MV-4-11 (cell line): ENCODE results near the gene MTO1.
A peak's percentile ranks its signal among the peaks of the same experiment; 100 is the strongest.
"Not testable (repeated sequence)": the region's sequence is repeated elsewhere in the genome, so short reads cannot be mapped to it uniquely, and the experiment has no call there.

ENCODE experiments used
- DNase-seq: peaks from one replicate; lab custom pipeline; 2025; lab: John Stamatoyannopoulos, UW

Gene MTO1

GRCh38 chr6:73528897-73529296, 67.4 kb downstream of the MTO1 start:
- DNase-seq, result no peak

GRCh38 chr6:73532293-73532692, 70.8 kb downstream of the MTO1 start:
- DNase-seq, result no peak

GRCh38 chr6:73534628-73535027, 73.1 kb downstream of the MTO1 start:
- DNase-seq, result no peak

- no peak for DNase-seq
Measured at GRCh38 chr6:73537677-73538076, 76.1 kb downstream of the MTO1 start.

GRCh38 chr6:73538116-73538779, 76.7 kb downstream of the MTO1 start:
- no peak for DNase-seq

GRCh38 chr6:73542481-73542880, 80.9 kb downstream of the MTO1 start:
- not testable (repeated sequence) for DNase-seq

GRCh38 chr6:73542891-73543290, 81.4 kb downstream of the MTO1 start:
- no peak for DNase-seq

GRCh38 chr6:73547036-73547435, 85.5 kb downstream of the MTO1 start:
- DNase-seq, result peak; percentile 34

- DNase-seq, result no peak
Measured at GRCh38 chr6:73548458-73549446, 87.2 kb downstream of the MTO1 start.

GRCh38 chr6:73551115-73551514, 89.6 kb downstream of the MTO1 start:
- not testable (repeated sequence) for DNase-seq

GRCh38 chr6:73555380-73555949, 93.9 kb downstream of the MTO1 start:
- DNase-seq, result not testable (repeated sequence)

GRCh38 chr6:73556836-73557235, 95.3 kb downstream of the MTO1 start:
- DNase-seq, result no peak
